ENCODE results near the gene PTCD2.

DNA sequence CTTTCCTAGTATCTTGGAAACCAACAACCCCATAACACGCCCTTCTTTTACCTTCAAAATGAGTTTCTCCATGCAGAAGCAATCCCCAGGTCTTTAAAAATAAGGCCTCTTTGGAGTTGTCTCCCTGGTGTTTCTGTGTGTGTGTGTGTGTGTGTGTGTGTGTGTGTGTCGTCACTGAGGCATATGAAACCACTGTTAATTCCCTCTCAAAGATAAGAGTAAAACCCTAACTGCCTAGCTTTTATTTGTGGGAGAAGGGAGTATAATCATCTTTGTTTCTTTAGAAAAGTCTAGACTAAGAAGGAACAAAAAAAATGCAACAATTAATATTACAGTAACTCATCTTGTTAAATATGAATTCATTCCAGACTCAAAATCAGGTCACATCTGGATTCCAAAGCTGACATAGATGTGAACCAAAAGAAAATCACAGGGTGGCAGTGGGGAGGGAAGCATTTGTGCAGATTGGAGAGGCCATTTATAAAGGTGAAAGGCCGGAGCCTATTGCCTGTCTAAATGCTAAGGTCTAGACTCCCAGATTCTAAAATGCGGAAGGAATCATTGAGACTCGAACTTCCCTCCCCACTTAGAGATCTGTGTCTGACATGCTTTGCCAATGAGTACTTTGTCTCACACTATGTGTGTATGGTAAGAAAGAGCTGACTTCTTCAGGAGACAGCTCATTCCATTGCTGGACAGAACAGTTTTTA lies 95.6 kb downstream of the PTCD2 start:
- TF ChIP-seq, protein P1, sequence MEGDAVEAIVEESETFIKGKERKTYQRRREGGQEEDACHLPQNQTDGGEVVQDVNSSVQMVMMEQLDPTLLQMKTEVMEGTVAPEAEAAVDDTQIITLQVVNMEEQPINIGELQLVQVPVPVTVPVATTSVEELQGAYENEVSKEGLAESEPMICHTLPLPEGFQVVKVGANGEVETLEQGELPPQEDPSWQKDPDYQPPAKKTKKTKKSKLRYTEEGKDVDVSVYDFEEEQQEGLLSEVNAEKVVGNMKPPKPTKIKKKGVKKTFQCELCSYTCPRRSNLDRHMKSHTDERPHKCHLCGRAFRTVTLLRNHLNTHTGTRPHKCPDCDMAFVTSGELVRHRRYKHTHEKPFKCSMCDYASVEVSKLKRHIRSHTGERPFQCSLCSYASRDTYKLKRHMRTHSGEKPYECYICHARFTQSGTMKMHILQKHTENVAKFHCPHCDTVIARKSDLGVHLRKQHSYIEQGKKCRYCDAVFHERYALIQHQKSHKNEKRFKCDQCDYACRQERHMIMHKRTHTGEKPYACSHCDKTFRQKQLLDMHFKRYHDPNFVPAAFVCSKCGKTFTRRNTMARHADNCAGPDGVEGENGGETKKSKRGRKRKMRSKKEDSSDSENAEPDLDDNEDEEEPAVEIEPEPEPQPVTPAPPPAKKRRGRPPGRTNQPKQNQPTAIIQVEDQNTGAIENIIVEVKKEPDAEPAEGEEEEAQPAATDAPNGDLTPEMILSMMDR (IDR thresholded peaks at IDR 0.05) = no peak
- TF ChIP-seq EP300 (IDR thresholded peaks at IDR 0.05) = no peak
- TF ChIP-seq POLR2A (IDR thresholded peaks at IDR 0.05) = no peak
